GM19099 (cell line): Measurements from ENCODE around the gene HECTD3.

Experiments
- POLR2A ChIP-seq: IDR thresholded peaks from 3 replicates; pipeline ENCODE4 v1.6.1; 2011; ENCODE audit warnings: low read depth; ENCODE audit not compliant: insufficient read length; ENCODE audit errors: extremely low read depth

Gene HECTD3

DNA sequence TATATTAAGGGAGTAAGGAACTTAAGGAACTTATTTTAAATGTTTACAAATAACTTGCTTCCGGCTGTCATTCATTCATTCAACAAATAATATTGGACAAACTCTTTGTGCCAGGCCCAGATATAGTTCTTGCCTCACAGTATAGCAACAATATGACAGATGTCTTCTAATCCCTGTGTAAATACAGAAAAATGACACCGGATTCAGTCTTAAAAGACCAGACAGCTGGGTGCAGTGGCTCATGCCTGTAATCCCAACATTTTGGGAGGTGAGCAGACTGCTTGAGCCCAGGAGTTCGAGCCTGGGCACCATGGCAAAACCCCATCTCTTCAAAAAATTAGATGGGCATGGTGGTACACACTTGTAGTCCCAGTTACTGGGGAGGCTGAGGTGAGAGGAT is 48.4 kb downstream of the HECTD3 start:
- TF ChIP-seq POLR2A: no peak
